Measurements from ENCODE around the gene VWA7.

Gene VWA7

DNA sequence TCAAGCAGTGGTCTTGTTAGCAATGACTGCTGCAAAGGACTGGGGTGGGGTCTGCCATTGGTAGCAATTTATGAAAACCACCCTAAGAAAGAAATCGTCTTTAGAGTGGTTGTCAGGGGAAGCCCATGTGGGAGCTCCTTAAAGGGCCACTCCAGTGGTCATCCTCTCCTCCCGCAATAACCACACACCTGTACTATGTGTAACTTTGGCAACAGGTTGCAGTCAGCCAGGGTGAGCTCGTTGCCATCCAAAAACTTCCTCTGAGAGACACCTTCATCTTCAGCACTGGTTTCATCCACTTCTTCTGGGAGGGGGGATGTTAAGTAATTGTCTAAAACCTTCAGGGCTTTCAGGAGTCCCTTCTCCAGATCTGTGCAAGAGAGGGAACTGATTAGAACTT lies 45.1 kb downstream of the VWA7 start:
- no peak for DNase-seq
- Histone ChIP-seq H2BK5ac (ENCODE audit: low read length) (no peak overlapping the region), H3K4me3 (ENCODE audit: low read length) (no peak overlapping the region), H3K9ac (ENCODE audit: low read length) (no peak overlapping the region), H3K79me1 (ENCODE audit: low read length) (peaks cover 21% of the 10 kb centered on the region), H4K5ac (ENCODE audit: low read length) (no peak overlapping the region), H3K36me3 (ENCODE audit: control insufficient read depth, insufficient read depth, low read length) (peaks cover 18% of the 10 kb centered on the region), H3K4ac (ENCODE audit: low read depth, low read length) (no peak overlapping the region), H2AK5ac (ENCODE audit: low read length) (no peak overlapping the region), H3K27ac (ENCODE audit: low read depth, low read length) (no peak overlapping the region), H3K56ac (ENCODE audit: low read length) (no peak overlapping the region), H2BK120ac (ENCODE audit: low read depth, low read length) (no peak overlapping the region), H2BK15ac (replicated peaks; ENCODE audit: low read depth) (no peak overlapping the region), H3K27me3 (ENCODE audit: insufficient read depth, low read length, poor library complexity) (no peaks in the 10 kb centered on the region), H3K4me1 (ENCODE audit: control insufficient read depth, low read depth, low read length) (peaks cover 12% of the 10 kb centered on the region), H3K79me2 (ENCODE audit: control insufficient read depth, insufficient read depth, low read length) (peaks cover 32% of the 10 kb centered on the region), H3K18ac (ENCODE audit: low read length) (no peak overlapping the region), H3K23ac (ENCODE audit: low read length) (no peak overlapping the region), H4K8ac (ENCODE audit: low read depth, low read length) (no peak overlapping the region), H3K4me2 (ENCODE audit: low read length) (no peak overlapping the region)
- no CpG with 5 or more reads among the region's 3 CpGs for WGBS (ENCODE audit: extremely low coverage, insufficient coverage, low lambda C conversion rate)

- no CpG with 5 or more reads among the region's 11 CpGs for WGBS (ENCODE audit: extremely low coverage, insufficient coverage, low lambda C conversion rate)
- no peak overlapping the region for H3K4me3 ChIP-seq (ENCODE audit: low read length)
- H3K4ac ChIP-seq (ENCODE audit: low read depth, low read length): no peak overlapping the region
- H3K4me1 ChIP-seq (ENCODE audit: control insufficient read depth, low read depth, low read length): peaks cover 9% of the 10 kb centered on the region
- H3K9ac ChIP-seq (ENCODE audit: low read length): peak overlapping the region; percentile 68
- H2BK15ac ChIP-seq (replicated peaks; ENCODE audit: low read depth): no peak overlapping the region
- H2AK5ac ChIP-seq (ENCODE audit: low read length): no peak overlapping the region
- H4K5ac ChIP-seq (ENCODE audit: low read length): no peak overlapping the region
- no peak for DNase-seq
- no peak overlapping the region for H3K18ac ChIP-seq (ENCODE audit: low read length)
- peaks cover 20% of the 10 kb centered on the region for H3K36me3 ChIP-seq (ENCODE audit: control insufficient read depth, insufficient read depth, low read length)
- no peak overlapping the region for H3K27ac ChIP-seq (ENCODE audit: low read depth, low read length)
- peaks cover 21% of the 10 kb centered on the region for H3K79me1 ChIP-seq (ENCODE audit: low read length)
- peak overlapping the region; percentile 80 for H3K56ac ChIP-seq (ENCODE audit: low read length)
- H3K79me2 ChIP-seq (ENCODE audit: control insufficient read depth, insufficient read depth, low read length): peaks cover 26% of the 10 kb centered on the region
- H2BK5ac ChIP-seq (ENCODE audit: low read length): no peak overlapping the region
- no peak overlapping the region for H4K8ac ChIP-seq (ENCODE audit: low read depth, low read length)
- no peak overlapping the region for H2BK120ac ChIP-seq (ENCODE audit: low read depth, low read length)
- H3K4me2 ChIP-seq (ENCODE audit: low read length): no peak overlapping the region
- H3K23ac ChIP-seq (ENCODE audit: low read length): no peak overlapping the region
- H3K27me3 ChIP-seq (ENCODE audit: insufficient read depth, low read length, poor library complexity): no peaks in the 10 kb centered on the region
Measured at GRCh38 chr6:31730631-31731086, 46.5 kb downstream of the VWA7 start.

- peaks cover 20% of the 10 kb centered on the region for H3K36me3 ChIP-seq (ENCODE audit: control insufficient read depth, insufficient read depth, low read length)
- H3K27ac ChIP-seq (ENCODE audit: low read depth, low read length): peak overlapping the region; percentile 86
Measured at GRCh38 chr6:31729979-31730630, 47.0 kb downstream of the VWA7 start.

DNA sequence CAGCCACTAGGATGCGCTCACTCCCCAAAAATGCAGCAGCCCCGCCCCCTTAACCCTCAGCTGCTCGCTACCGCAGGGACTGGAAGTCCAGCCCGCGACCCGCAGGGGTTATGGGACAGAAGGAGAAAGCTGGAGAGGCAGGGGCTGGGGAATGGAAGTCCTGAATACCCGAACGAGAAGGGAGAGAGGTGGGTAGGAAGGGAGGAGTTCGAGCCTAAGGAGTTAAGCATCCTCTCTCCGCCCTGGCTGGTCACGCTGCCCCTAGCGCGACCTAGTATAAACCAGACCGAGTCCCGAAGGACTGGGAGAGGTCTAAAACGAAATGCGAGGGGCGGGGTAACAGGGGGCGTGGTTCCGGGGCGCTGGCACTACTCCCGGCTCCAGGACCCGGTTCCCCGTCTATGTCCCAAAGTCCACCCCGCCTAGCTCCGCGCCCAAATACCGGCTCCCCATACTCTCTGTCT lies 47.6 kb downstream of the VWA7 start:
- H2BK5ac ChIP-seq (ENCODE audit: low read length): peak overlapping the region; percentile 86
- peaks cover 21% of the 10 kb centered on the region for H3K79me1 ChIP-seq (ENCODE audit: low read length)
- WGBS (ENCODE audit: extremely low coverage, insufficient coverage, low lambda C conversion rate): no CpG with 5 or more reads among the region's 29 CpGs
- peak overlapping the region; percentile 86 for H3K27ac ChIP-seq (ENCODE audit: low read depth, low read length)
- peak overlapping the region; percentile 90 for H3K4me3 ChIP-seq (ENCODE audit: low read length)
- H2BK15ac ChIP-seq (replicated peaks; ENCODE audit: low read depth): no peak overlapping the region
- H4K8ac ChIP-seq (ENCODE audit: low read depth, low read length): no peak overlapping the region
- H3K23ac ChIP-seq (ENCODE audit: low read length): peak overlapping the region; percentile 30
- peak overlapping the region; percentile 96 for H3K9ac ChIP-seq (ENCODE audit: low read length)
- H3K4me1 ChIP-seq (ENCODE audit: control insufficient read depth, low read depth, low read length): peaks cover 9% of the 10 kb centered on the region
- DNase-seq: peak; percentile 97
- H3K79me2 ChIP-seq (ENCODE audit: control insufficient read depth, insufficient read depth, low read length): peaks cover 15% of the 10 kb centered on the region
- H3K36me3 ChIP-seq (ENCODE audit: control insufficient read depth, insufficient read depth, low read length): peaks cover 20% of the 10 kb centered on the region
- H4K5ac ChIP-seq (ENCODE audit: low read length): no peak overlapping the region
- H2AK5ac ChIP-seq (ENCODE audit: low read length): no peak overlapping the region
- peak overlapping the region; percentile 74 for H3K4me2 ChIP-seq (ENCODE audit: low read length)
- H3K56ac ChIP-seq (ENCODE audit: low read length): peak overlapping the region; percentile 97
- no peaks in the 10 kb centered on the region for H3K27me3 ChIP-seq (ENCODE audit: insufficient read depth, low read length, poor library complexity)
- peak overlapping the region; percentile 70 for H3K4ac ChIP-seq (ENCODE audit: low read depth, low read length)
- peak overlapping the region; percentile 3 for H2BK120ac ChIP-seq (ENCODE audit: low read depth, low read length)
- H3K18ac ChIP-seq (ENCODE audit: low read length): peak overlapping the region; percentile 69

More at GRCh38 chr6:31729979-31730630, 47.0 kb downstream of the VWA7 start:
- Histone ChIP-seq H3K23ac (ENCODE audit: low read length) (peak overlapping the region; percentile 30), H3K18ac (ENCODE audit: low read length) (peak overlapping the region; percentile 69), H4K5ac (ENCODE audit: low read length) (no peak overlapping the region), H2BK5ac (ENCODE audit: low read length) (peak overlapping the region; percentile 86), H4K8ac (ENCODE audit: low read depth, low read length) (no peak overlapping the region), H3K4ac (ENCODE audit: low read depth, low read length) (peak overlapping the region; percentile 70), H2AK5ac (ENCODE audit: low read length) (no peak overlapping the region), H2BK120ac (ENCODE audit: low read depth, low read length) (peak overlapping the region; percentile 3), H3K4me3 (ENCODE audit: low read length) (peak overlapping the region; percentile 90), H3K27me3 (ENCODE audit: insufficient read depth, low read length, poor library complexity) (no peaks in the 10 kb centered on the region), H2BK15ac (replicated peaks; ENCODE audit: low read depth) (no peak overlapping the region), H3K9ac (ENCODE audit: low read length) (peak overlapping the region; percentile 96), H3K79me2 (ENCODE audit: control insufficient read depth, insufficient read depth, low read length) (peaks cover 20% of the 10 kb centered on the region), H3K79me1 (ENCODE audit: low read length) (peaks cover 21% of the 10 kb centered on the region), H3K4me2 (ENCODE audit: low read length) (peak overlapping the region; percentile 37), H3K56ac (ENCODE audit: low read length) (peak overlapping the region; percentile 97), H3K4me1 (ENCODE audit: control insufficient read depth, low read depth, low read length) (peaks cover 9% of the 10 kb centered on the region)
- peak; percentile 94 for DNase-seq
- no CpG with 5 or more reads among the region's 46 CpGs for WGBS (ENCODE audit: extremely low coverage, insufficient coverage, low lambda C conversion rate)

DNA sequence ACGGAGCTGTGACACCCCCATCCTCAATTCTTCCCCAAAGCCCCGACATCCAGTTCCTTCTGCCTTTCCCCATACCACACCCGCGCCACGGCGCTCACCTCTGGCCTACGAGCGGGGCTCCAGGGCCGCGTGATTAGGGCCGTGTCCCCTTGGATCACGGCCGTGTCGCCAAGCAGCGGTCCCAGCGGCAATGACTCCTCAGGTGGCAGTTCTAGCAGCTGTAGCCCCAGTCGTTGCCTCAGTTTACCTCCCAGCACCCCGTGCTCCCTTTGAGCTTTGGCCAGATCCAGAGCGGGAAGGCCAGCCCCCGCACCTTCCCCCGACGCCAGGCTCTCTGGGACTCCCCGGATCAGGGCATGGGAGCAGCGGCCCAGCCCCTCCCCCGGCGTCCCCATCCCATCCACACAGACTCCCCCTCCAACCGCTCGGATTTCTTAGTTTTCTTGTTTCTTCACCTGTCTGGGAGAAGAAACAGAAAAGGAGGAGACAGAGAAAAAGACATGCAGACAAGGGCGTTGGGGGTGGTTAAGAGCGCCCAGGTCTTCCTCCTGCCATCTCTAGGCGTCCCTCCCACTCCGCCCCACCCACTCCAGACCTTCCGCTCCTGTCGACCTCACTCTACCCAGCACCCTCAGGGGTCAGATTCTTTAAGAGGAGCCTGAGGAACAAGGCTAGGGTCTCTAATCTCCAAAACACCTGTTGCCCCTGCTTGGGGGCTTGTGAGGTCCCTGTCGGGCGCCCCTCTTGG lies 48.2 kb downstream of the VWA7 start, which contains the start of gene DDAH2:
Gene DDAH2, minus strand, starts transcription at position 533 of the 748 bp plus-strand sequence. Its CDS starts 138 bp downstream, at position 395.
- peak within 1 kb of the TSS; percentile 86 for H3K27ac ChIP-seq (ENCODE audit: low read depth, low read length)
- peak within 1 kb of the TSS; percentile 52 for H2AK5ac ChIP-seq (ENCODE audit: low read length)
- peak within 1 kb of the TSS; percentile 96 for H3K9ac ChIP-seq (ENCODE audit: low read length)
- H3K4me1 ChIP-seq (ENCODE audit: control insufficient read depth, low read depth, low read length): peaks cover 5% of the 10 kb centered on the region
- no peaks in the 10 kb centered on the region for H3K27me3 ChIP-seq (ENCODE audit: insufficient read depth, low read length, poor library complexity)
- peak within 1 kb of the TSS; percentile 3 for H2BK120ac ChIP-seq (ENCODE audit: low read depth, low read length)
- no CpG with 5 or more reads among the region's 36 CpGs for WGBS (ENCODE audit: extremely low coverage, insufficient coverage, low lambda C conversion rate)
- H3K23ac ChIP-seq (ENCODE audit: low read length): peak within 1 kb of the TSS; percentile 34
- peaks cover 9% of the 10 kb centered on the region for H3K79me2 ChIP-seq (ENCODE audit: control insufficient read depth, insufficient read depth, low read length)
- H3K56ac ChIP-seq (ENCODE audit: low read length): peak within 1 kb of the TSS; percentile 97
- peaks cover 19% of the 10 kb centered on the region for H3K36me3 ChIP-seq (ENCODE audit: control insufficient read depth, insufficient read depth, low read length)
- DNase-seq: no peak
- peak within 1 kb of the TSS; percentile 70 for H3K4ac ChIP-seq (ENCODE audit: low read depth, low read length)
- peaks cover 17% of the 10 kb centered on the region for H3K79me1 ChIP-seq (ENCODE audit: low read length)
- peak within 1 kb of the TSS; percentile 86 for H2BK5ac ChIP-seq (ENCODE audit: low read length)
- peak within 1 kb of the TSS; percentile 74 for H3K4me2 ChIP-seq (ENCODE audit: low read length)
- H4K8ac ChIP-seq (ENCODE audit: low read depth, low read length): no peak within 1 kb of the TSS
- no peak within 1 kb of the TSS for H4K5ac ChIP-seq (ENCODE audit: low read length)
- peak within 1 kb of the TSS; percentile 69 for H3K18ac ChIP-seq (ENCODE audit: low read length)
- no peak within 1 kb of the TSS for H2BK15ac ChIP-seq (replicated peaks; ENCODE audit: low read depth)
- H3K4me3 ChIP-seq (ENCODE audit: low read length): peak within 1 kb of the TSS; percentile 90
